ENCODE results near the gene GBX2. TPM values are rescaled to one million over a fixed set of nuclear protein-coding genes. Genes with fewer than 3 reads are reported as not detected.

GBX2 gene
- total RNA-seq, 1 experiment from 2014 or later = 10.2 TPM

GRCh38 chr2:236169741-236170589, 1.8 kb upstream of the GBX2 start:
- Histone ChIP-seq H3K36me3 (ENCODE audit: control insufficient read depth, insufficient read depth, low read length) (no peaks in the 10 kb centered on the region), H3K27me3 (ENCODE audit: control insufficient read depth, insufficient read depth, low read length) (no peaks in the 10 kb centered on the region), H3K4me3 (ENCODE audit: low read depth in 2 of 2, low read length in 2 of 2) (no peak overlapping the region), H3K27ac (ENCODE audit: low read length) (no peak overlapping the region), H3K9me3 (ENCODE audit: control insufficient read depth, insufficient read depth, low read depth, low read length) (no peaks in the 10 kb centered on the region), H3K4me1 (ENCODE audit: control insufficient read depth, insufficient read depth, low read length) (peaks cover 14% of the 10 kb centered on the region)
- TF ChIP-seq TCF7L2 (IDR thresholded peaks at IDR 0.05; ENCODE audit: low read depth, low read length) = no peak
- POLR2A ChIA-PET = no interaction called here
- CTCF ChIA-PET = interaction anchor here (2.7 kb wide), 1 partner anchor 8 kb away, joined by 10 read pairs; no protein-coding TSS in a partner anchor
- ATAC-seq = no peak
- in situ Hi-C loops (cut with HindIII; ENCODE audit: low pct_unique_long_range_greater_than_20kb, low sequenced_read_pairs) (no loop called here), intact Hi-C loops (cut with micrococcal nuclease; ENCODE audit: unreplicated experiment) (loop anchor here (10.0 kb wide), 1 partner anchor 235 kb away; no protein-coding TSS in a partner anchor)
- DNase-seq (ENCODE audit: low read depth, low spot score) = no peak
- BruUV-seq (replicated peaks) = no TSS peak

- BruUV-seq (replicated peaks) = TSS peak; percentile 62
- POLR2A ChIA-PET = no interaction called here
- intact Hi-C loops (cut with micrococcal nuclease; ENCODE audit: unreplicated experiment) (no loop called here), in situ Hi-C loops (cut with HindIII; ENCODE audit: low pct_unique_long_range_greater_than_20kb, low sequenced_read_pairs) (no loop called here)
- H3K27ac ChIP-seq (ENCODE audit: low read length) = no peak overlapping the region
- no peaks in the 10 kb centered on the region for H3K9me3 ChIP-seq (ENCODE audit: control insufficient read depth, insufficient read depth, low read depth, low read length)
- peaks cover 9% of the 10 kb centered on the region for H3K4me1 ChIP-seq (ENCODE audit: control insufficient read depth, insufficient read depth, low read length)
- no peak for DNase-seq (ENCODE audit: low read depth, low spot score)
- H3K27me3 ChIP-seq (ENCODE audit: control insufficient read depth, insufficient read depth, low read length) = no peaks in the 10 kb centered on the region
- peak overlapping the region in 1 of 2 experiments; percentile 76; a peak in 2 of 4 replicates for H3K4me3 ChIP-seq (ENCODE audit: low read depth in 2 of 2, low read length in 2 of 2)
- TF ChIP-seq TCF7L2 (IDR thresholded peaks at IDR 0.05; ENCODE audit: low read depth, low read length) (no peak), SIN3A (IDR thresholded peaks at IDR 0.05; ENCODE audit: borderline replicate concordance, insufficient read depth, low read depth, low read length) (no peak), REST (IDR thresholded peaks at IDR 0.05; ENCODE audit: insufficient read depth in 1 of 2, low read depth in 2 of 2, low read length in 1 of 2) (no peak), POLR2AphosphoS5 (IDR thresholded peaks at IDR 0.05; ENCODE audit: low read depth, low read length) (no peak), CTCF (IDR thresholded peaks at IDR 0.05) (no peak)
- no peaks in the 10 kb centered on the region for H3K36me3 ChIP-seq (ENCODE audit: control insufficient read depth, insufficient read depth, low read length)
- ATAC-seq = no peak
- CTCF ChIA-PET = interaction anchor here (2.7 kb wide), 1 partner anchor 9 kb away, joined by 10 read pairs; no protein-coding TSS in a partner anchor
These were observed 1.1 kb upstream of the GBX2 start for GRCh38 chr2:236169151-236169721.

Data from Panc1 (cell line).